Ishikawa (cell line): ENCODE results near the gene SSU72.

ENCODE experiments used
- CEBPB ChIP-seq: IDR thresholded peaks from 2 replicates; pipeline ENCODE4 v1.6.1; 2012
- CREB1 ChIP-seq: IDR thresholded peaks from 2 replicates; pipeline ENCODE4 v1.6.1; 2012; ENCODE audit warnings: low read depth
- EGR1 ChIP-seq: IDR thresholded peaks from 2 replicates; pipeline ENCODE4 v1.6.1; 2012
- EP300 ChIP-seq: IDR thresholded peaks from 2 replicates; pipeline ENCODE4 v1.6.1; 2012; ENCODE audit warnings: borderline replicate concordance
- FOXM1 ChIP-seq: IDR thresholded peaks from 2 replicates; pipeline ENCODE4 v1.6.1; 2012; ENCODE audit warnings: low read depth, borderline replicate concordance
- MAX ChIP-seq: IDR thresholded peaks from 2 replicates; pipeline ENCODE4 v1.6.1; 2012
- NFIC ChIP-seq: IDR thresholded peaks from 2 replicates; pipeline ENCODE4 v1.6.1; 2012
- RAD21 ChIP-seq: IDR thresholded peaks from 2 replicates; pipeline ENCODE4 v1.6.1; 2012; ENCODE audit warnings: low read depth
- REST ChIP-seq: IDR thresholded peaks from 2 replicates; pipeline ENCODE4 v1.6.1; 2012; ENCODE audit warnings: low read depth, mild to moderate bottlenecking
- TAF1 ChIP-seq: IDR thresholded peaks from 2 replicates; pipeline ENCODE4 v1.6.1; 2012; ENCODE audit warnings: low read depth, mild to moderate bottlenecking
- TCF12 ChIP-seq: IDR thresholded peaks from 2 replicates; pipeline ENCODE4 v1.6.1; 2012; ENCODE audit warnings: low read depth
- TEAD4 ChIP-seq: IDR thresholded peaks from 2 replicates; pipeline ENCODE4 v1.6.1; 2012
- USF1 ChIP-seq: IDR thresholded peaks from 2 replicates; pipeline ENCODE4 v1.6.1; 2012
- YY1 ChIP-seq: IDR thresholded peaks from 2 replicates; pipeline ENCODE4 v1.6.1; 2012; ENCODE audit warnings: low read depth
- ZBTB7A ChIP-seq: IDR thresholded peaks from 2 replicates; pipeline ENCODE4 v1.6.1; 2012; ENCODE audit warnings: low read depth

The SSU72 gene

GRCh38 chr1:1541956-1542765, 32.5 kb downstream of the SSU72 start:
- TF ChIP-seq CEBPB: no peak
- no peak for TF ChIP-seq TCF12
- TF ChIP-seq TEAD4: no peak

- TF ChIP-seq RAD21 (no peak), TCF12 (no peak), YY1 (no peak), TAF1 (no peak), TEAD4 (no peak), CEBPB (no peak)
These were observed 33.6 kb downstream of the SSU72 start for GRCh38 chr1:1540818-1541628.

GRCh38 chr1:1540090-1540817, 34.4 kb downstream of the SSU72 start, which contains the start of gene TMEM240:
TSS of gene TMEM240 (minus strand) at chr1:1540624. CDS start at chr1:1540346, 278 bp downstream.
- TF ChIP-seq REST (no peak), RAD21 (no peak), EGR1 (no peak), CEBPB (no peak), TAF1 (no peak), USF1 (no peak), CREB1 (no peak), ZBTB7A (no peak), MAX (no peak), EP300 (no peak), FOXM1 (no peak), YY1 (no peak), TCF12 (no peak), TEAD4 (no peak), NFIC (no peak)

GRCh38 chr1:1539310-1540089, 35.2 kb downstream of the SSU72 start:
- TF ChIP-seq YY1 (no peak), TEAD4 (no peak), CREB1 (no peak), USF1 (no peak), EP300 (no peak), ZBTB7A (0 out of 2 replicates have a peak, but pooled peaks have one; percentile 54), FOXM1 (no peak), NFIC (no peak)

- TF ChIP-seq ZBTB7A: peak; percentile 32; the same call in 1 of the 2 replicates
- TF ChIP-seq CREB1: no peak
These were observed 35.7 kb downstream of the SSU72 start for GRCh38 chr1:1538989-1539309.

GRCh38 chr1:1538334-1538733, 36.3 kb downstream of the SSU72 start:
- no peak for TF ChIP-seq EGR1
- TF ChIP-seq FOXM1: no peak
- TF ChIP-seq TAF1: no peak
- TF ChIP-seq CEBPB: no peak
- no peak for TF ChIP-seq NFIC
- TF ChIP-seq RAD21: no peak
- no peak for TF ChIP-seq REST
- no peak for TF ChIP-seq TCF12
